GM19452 (cell line): ENCODE measurements around the gene SNTG2.

Experiments
- ATAC-seq: cut with Tn5 transposase; IDR thresholded peaks from one replicate; pipeline ENCODE4 v1.9.1; 2021; ENCODE audit not compliant: unreplicated experiment

SNTG2 gene

GRCh38 chr2:1265454-1265853 lies 314.8 kb downstream of the SNTG2 start:
- ATAC-seq: no peak

- ATAC-seq: no peak
Measured at GRCh38 chr2:1266351-1266750, 315.7 kb downstream of the SNTG2 start.

- ATAC-seq: no peak
Measured at GRCh38 chr2:1268034-1268433, 317.4 kb downstream of the SNTG2 start.

GRCh38 chr2:1269812-1270211 lies 319.2 kb downstream of the SNTG2 start:
- ATAC-seq: no peak

- ATAC-seq: no peak
Measured at GRCh38 chr2:1272835-1273234, 322.2 kb downstream of the SNTG2 start.

- no peak for ATAC-seq
Measured at GRCh38 chr2:1277634-1278033, 327.0 kb downstream of the SNTG2 start.

- ATAC-seq: no peak
Measured at GRCh38 chr2:1278125-1278524, 327.5 kb downstream of the SNTG2 start.

GRCh38 chr2:1278861-1279260 lies 328.2 kb downstream of the SNTG2 start:
- no peak for ATAC-seq

GRCh38 chr2:1282552-1282951 lies 331.9 kb downstream of the SNTG2 start:
- ATAC-seq: no peak

GRCh38 chr2:1283020-1283801 lies 332.6 kb downstream of the SNTG2 start:
- ATAC-seq: no peak

- no peak for ATAC-seq
Measured at GRCh38 chr2:1283871-1284270, 333.2 kb downstream of the SNTG2 start.

- ATAC-seq: no peak
Measured at GRCh38 chr2:1286929-1287328, 336.3 kb downstream of the SNTG2 start.

- ATAC-seq: no peak
Measured at GRCh38 chr2:1287427-1287826, 336.8 kb downstream of the SNTG2 start.

GRCh38 chr2:1294900-1295299 lies 344.3 kb downstream of the SNTG2 start:
- ATAC-seq: no peak

GRCh38 chr2:1295740-1296139 lies 345.1 kb downstream of the SNTG2 start:
- ATAC-seq: no peak

GRCh38 chr2:1297372-1298159 lies 346.9 kb downstream of the SNTG2 start:
- ATAC-seq: no peak

- ATAC-seq: no peak
Measured at GRCh38 chr2:1299043-1299442, 348.4 kb downstream of the SNTG2 start.

GRCh38 chr2:1300284-1300683 lies 349.6 kb downstream of the SNTG2 start:
- ATAC-seq: no peak

GRCh38 chr2:1301056-1301455 lies 350.4 kb downstream of the SNTG2 start:
- ATAC-seq: no peak

GRCh38 chr2:1305342-1306013 lies 354.8 kb downstream of the SNTG2 start:
- no peak for ATAC-seq

- no peak for ATAC-seq
Measured at GRCh38 chr2:1306014-1306686, 355.5 kb downstream of the SNTG2 start.
